ENCODE data around the gene ITGA3.

- TF ChIP-seq, protein P1, sequence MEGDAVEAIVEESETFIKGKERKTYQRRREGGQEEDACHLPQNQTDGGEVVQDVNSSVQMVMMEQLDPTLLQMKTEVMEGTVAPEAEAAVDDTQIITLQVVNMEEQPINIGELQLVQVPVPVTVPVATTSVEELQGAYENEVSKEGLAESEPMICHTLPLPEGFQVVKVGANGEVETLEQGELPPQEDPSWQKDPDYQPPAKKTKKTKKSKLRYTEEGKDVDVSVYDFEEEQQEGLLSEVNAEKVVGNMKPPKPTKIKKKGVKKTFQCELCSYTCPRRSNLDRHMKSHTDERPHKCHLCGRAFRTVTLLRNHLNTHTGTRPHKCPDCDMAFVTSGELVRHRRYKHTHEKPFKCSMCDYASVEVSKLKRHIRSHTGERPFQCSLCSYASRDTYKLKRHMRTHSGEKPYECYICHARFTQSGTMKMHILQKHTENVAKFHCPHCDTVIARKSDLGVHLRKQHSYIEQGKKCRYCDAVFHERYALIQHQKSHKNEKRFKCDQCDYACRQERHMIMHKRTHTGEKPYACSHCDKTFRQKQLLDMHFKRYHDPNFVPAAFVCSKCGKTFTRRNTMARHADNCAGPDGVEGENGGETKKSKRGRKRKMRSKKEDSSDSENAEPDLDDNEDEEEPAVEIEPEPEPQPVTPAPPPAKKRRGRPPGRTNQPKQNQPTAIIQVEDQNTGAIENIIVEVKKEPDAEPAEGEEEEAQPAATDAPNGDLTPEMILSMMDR (IDR thresholded peaks at IDR 0.05): peak in 2 of 3 experiments; percentile 50 to 59
- TF ChIP-seq POLR2A (IDR thresholded peaks at IDR 0.05): no peak
These were observed 59.0 kb downstream of the ITGA3 start for GRCh38 chr17:50114849-50115357.

All from testis (tissue), 2 donors.